ENCODE data around the gene WNT8A. TPM values are rescaled to one million over a fixed set of nuclear protein-coding genes. Genes with fewer than 3 reads are reported as not detected.

Gene WNT8A
- total RNA-seq, 1 donor from 2014 or later: not detected

DNA sequence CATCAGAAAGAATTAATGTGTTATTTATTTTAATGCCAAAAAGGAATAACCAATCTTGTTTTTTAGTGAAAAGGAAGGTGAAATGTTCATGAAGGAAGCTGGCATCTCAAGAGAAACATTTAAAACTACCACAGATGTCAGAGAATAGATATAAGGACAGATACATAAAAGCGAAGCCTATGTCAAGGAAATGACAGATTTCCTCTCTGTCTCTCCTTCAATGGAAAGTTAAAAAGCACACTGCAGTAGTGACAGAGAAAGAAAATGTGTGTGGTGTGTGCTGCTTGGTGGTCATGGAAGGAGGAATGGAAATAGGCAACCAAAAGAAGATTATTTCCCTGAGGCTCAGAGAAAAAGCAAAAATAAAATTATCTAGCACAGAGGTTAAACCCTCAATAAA is 9.2 kb downstream of the WNT8A start:
- no peaks in the 10 kb centered on the region for H3K4me1 ChIP-seq
- no peak for DNase-seq (ENCODE audit: extremely low spot score in 2 of 2)
- no peaks in the 10 kb centered on the region for H3K9me3 ChIP-seq
- TF ChIP-seq CTCF (IDR thresholded peaks at IDR 0.05) (no peak), POLR2A (IDR thresholded peaks at IDR 0.05) (no peak), POLR2AphosphoS5 (IDR thresholded peaks at IDR 0.05; ENCODE audit: insufficient read depth in 1 of 2, low read depth in 1 of 2) (no peak)
- no peak overlapping the region for H3K4me3 ChIP-seq
- H3K27ac ChIP-seq: no peak overlapping the region
- no peaks in the 10 kb centered on the region for H3K27me3 ChIP-seq
- intact Hi-C loops (cut with DNase I): no loop called here
- H3K36me3 ChIP-seq: no peaks in the 10 kb centered on the region

- DNase-seq (ENCODE audit: extremely low spot score in 2 of 2): no peak
- Histone ChIP-seq H3K4me3 (no peak overlapping the region), H3K27me3 (no peaks in the 10 kb centered on the region), H3K9me3 (no peaks in the 10 kb centered on the region), H3K27ac (no peak overlapping the region), H3K4me1 (no peaks in the 10 kb centered on the region), H3K36me3 (no peaks in the 10 kb centered on the region)
- TF ChIP-seq CTCF (IDR thresholded peaks at IDR 0.05) (no peak), POLR2A (IDR thresholded peaks at IDR 0.05) (no peak), POLR2AphosphoS5 (IDR thresholded peaks at IDR 0.05; ENCODE audit: insufficient read depth in 1 of 2, low read depth in 1 of 2) (no peak)
- intact Hi-C loops (cut with DNase I): no loop called here
Observed at GRCh38 chr5:138095100-138095907, 11.5 kb downstream of the WNT8A start.

- no peaks in the 10 kb centered on the region for H3K27me3 ChIP-seq
- H3K4me1 ChIP-seq: no peaks in the 10 kb centered on the region
- intact Hi-C loops (cut with DNase I): no loop called here
- no peak for TF ChIP-seq CTCF (IDR thresholded peaks at IDR 0.05)
- no peak for TF ChIP-seq POLR2AphosphoS5 (IDR thresholded peaks at IDR 0.05; ENCODE audit: insufficient read depth in 1 of 2, low read depth in 1 of 2)
- TF ChIP-seq POLR2A (IDR thresholded peaks at IDR 0.05): no peak
- H3K27ac ChIP-seq: no peak overlapping the region
- no peak overlapping the region for H3K4me3 ChIP-seq
- H3K36me3 ChIP-seq: no peaks in the 10 kb centered on the region
- H3K9me3 ChIP-seq: no peaks in the 10 kb centered on the region
- DNase-seq (ENCODE audit: extremely low spot score in 2 of 2): no peak
Observed at GRCh38 chr5:138096363-138096762, 12.5 kb downstream of the WNT8A start.

DNA sequence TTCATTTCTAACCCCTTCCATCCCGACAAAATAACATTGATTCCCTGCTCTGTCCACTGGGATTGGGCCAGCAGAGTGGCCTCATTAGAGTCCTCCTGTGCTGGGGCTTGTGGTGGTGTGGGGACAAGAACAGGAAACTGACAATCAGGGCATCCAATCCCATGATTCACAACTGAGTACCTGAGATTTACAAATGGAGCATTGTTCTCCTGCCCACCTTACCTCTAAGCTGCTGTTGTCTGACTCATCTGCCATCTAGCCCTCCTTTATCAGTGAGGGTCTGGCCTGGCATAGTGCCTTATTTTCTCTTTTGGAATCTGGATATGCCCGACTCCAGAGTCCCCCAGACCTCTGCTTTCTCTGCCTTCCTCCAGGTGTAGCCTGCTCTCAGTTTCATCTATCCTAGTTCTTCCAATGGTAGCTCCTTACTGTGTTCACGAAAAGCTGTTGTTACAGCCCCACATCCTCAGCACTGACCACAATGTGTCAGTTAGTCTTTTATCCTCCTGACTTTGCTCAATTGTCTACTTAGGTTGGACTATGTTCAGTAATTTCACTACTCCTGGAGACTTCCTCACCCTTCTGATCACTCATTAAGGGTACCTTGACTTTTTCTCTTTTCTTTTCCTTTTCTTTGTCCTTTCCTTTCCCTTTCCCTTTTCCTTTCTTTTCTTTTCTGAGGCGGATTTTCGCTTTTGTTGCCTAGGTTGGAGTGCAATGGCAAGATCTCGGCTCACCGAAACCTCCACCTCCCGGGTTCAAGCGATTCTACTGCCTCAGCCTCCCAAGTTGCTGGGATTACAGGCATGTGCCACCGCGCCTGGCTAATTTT is 13.4 kb downstream of the WNT8A start:
- no peaks in the 10 kb centered on the region for H3K27me3 ChIP-seq
- no peak for TF ChIP-seq CTCF (IDR thresholded peaks at IDR 0.05)
- no peak for TF ChIP-seq POLR2A (IDR thresholded peaks at IDR 0.05)
- TF ChIP-seq POLR2AphosphoS5 (IDR thresholded peaks at IDR 0.05; ENCODE audit: insufficient read depth in 1 of 2, low read depth in 1 of 2): no peak
- no peak for DNase-seq (ENCODE audit: extremely low spot score in 2 of 2)
- H3K4me1 ChIP-seq: no peaks in the 10 kb centered on the region
- H3K27ac ChIP-seq: no peak overlapping the region
- no peaks in the 10 kb centered on the region for H3K36me3 ChIP-seq
- intact Hi-C loops (cut with DNase I): no loop called here
- H3K9me3 ChIP-seq: no peaks in the 10 kb centered on the region
- H3K4me3 ChIP-seq: no peak overlapping the region

Measured in vagina (tissue), 2 donors.